ENCODE measurements around the gene ADAM12.

The ADAM12 gene

DNA sequence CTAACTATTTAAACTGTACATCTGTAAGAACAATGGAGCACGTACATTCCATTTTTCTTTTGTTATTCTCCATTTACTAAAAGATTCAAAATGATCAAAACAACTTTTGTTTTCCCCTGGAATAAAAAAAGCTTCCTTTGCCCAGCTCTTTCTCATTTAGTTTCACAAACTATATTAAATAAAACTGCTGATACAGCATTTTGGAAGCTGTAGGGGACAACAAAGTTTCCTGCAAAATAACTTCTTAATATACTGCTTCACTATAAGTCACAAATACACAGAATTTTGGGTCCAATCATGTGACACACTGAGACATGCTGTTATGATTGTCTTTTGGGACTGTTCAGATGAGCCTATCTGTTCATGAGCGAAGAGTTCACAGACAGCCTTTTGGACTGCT, 222.4 kb downstream of the ADAM12 start:
- no peak for DNase-seq

DNA sequence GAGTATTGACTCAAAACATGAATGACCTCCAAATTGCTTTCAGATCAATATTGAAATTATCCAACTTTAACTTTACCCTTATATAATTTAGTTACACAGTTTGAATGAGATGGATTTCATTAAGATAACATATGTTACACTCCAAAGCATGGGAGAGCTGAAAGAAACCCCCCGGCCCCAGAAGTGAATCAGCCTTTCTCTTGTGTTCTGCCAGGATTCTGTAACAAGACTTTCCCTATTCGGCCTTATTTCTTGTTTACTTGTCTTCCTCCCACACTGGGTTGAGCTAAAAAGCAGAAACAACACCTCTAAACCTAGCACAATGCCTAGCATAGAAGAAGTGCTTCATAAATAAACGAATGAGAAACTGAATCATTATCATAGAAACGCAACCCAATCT, 224.8 kb downstream of the ADAM12 start:
- no peak for DNase-seq

GRCh38 chr10:126161691-126162090, 226.6 kb downstream of the ADAM12 start:
- DNase-seq: no peak

GRCh38 chr10:126160971-126161630, 227.2 kb downstream of the ADAM12 start:
- DNase-seq: no peak

DNA sequence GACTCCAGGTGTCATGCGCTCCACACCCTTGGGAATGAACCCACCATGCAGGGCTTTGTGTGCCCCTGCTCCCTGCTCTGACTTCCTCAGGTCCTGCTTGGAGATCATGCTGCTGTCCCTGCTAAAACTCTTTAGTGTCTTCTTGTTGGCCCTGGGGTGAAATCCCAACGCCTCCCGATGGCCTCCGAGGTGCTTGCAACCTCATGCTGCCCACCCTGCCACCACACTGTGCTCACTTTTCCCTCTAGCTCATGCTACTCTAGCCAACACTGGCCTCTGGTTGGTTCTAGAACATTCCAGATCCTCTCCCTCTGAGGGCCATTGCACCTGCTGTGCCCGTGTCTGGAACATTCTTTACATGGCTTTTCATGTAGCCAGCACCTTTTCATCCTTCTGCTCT, 227.7 kb downstream of the ADAM12 start:
- DNase-seq: no peak

GRCh38 chr10:126158133-126158892, 230.0 kb downstream of the ADAM12 start:
- no peak for DNase-seq

DNA sequence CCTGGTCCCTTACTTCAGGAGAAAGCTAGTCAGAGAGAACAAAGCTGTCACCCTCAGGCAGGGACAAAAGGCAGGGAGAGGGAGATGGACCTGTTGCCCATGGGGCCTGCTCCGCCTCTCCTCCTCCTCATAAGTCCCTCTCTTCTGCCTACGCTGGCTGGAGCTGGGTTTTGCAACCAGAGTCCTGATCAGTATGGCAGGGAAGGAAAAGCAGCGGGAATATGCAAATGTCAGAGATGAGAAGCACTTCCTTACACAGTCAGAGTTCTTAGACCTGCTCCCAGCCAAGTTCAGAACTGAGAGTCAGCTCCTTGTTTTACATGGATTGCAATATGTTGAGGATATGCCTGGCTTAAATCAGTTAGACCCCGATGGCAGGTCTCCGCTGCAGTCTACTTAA, 231.1 kb downstream of the ADAM12 start:
- DNase-seq: no peak

DNA sequence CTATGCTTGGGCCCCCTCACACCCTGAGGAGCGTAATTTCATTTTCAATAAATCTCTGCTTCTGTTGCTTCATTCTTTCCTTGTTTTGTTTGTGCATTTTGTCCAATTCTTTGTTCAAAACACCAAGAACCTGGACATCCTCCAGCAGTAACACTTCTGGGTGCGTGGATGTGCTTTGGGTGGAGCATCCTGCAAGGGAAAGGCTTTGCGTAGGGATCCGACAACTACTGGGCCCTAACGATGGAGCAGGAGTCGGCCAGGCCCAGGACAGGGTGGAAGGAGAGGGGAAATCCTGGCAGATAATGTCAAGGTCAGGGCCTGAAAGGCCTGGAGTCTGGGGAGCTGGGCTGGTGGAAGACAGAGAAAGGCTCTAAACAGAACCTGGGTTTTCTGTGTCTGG, 231.8 kb downstream of the ADAM12 start:
- DNase-seq: no peak

DNA sequence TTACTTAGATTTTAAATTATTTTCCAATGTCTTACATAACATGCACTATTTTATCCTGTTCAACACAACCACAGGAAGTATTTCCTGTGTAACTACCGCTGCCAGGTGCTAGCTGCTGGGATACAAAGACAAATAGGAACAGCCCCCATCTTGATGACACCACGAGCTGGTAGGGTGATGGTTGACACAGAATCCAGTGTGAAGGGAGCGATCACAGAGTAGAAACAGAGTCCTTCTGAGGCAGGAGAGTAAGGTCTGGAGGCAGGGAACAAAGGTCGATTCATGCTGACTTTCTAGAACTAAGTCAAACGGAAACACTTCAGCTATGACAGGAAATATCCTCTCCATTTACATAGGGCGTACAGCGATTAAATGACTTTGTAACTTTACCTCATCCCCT, 232.3 kb downstream of the ADAM12 start:
- DNase-seq: no peak

GRCh38 chr10:126155528-126155927, 232.7 kb downstream of the ADAM12 start:
- no peak for DNase-seq

DNA sequence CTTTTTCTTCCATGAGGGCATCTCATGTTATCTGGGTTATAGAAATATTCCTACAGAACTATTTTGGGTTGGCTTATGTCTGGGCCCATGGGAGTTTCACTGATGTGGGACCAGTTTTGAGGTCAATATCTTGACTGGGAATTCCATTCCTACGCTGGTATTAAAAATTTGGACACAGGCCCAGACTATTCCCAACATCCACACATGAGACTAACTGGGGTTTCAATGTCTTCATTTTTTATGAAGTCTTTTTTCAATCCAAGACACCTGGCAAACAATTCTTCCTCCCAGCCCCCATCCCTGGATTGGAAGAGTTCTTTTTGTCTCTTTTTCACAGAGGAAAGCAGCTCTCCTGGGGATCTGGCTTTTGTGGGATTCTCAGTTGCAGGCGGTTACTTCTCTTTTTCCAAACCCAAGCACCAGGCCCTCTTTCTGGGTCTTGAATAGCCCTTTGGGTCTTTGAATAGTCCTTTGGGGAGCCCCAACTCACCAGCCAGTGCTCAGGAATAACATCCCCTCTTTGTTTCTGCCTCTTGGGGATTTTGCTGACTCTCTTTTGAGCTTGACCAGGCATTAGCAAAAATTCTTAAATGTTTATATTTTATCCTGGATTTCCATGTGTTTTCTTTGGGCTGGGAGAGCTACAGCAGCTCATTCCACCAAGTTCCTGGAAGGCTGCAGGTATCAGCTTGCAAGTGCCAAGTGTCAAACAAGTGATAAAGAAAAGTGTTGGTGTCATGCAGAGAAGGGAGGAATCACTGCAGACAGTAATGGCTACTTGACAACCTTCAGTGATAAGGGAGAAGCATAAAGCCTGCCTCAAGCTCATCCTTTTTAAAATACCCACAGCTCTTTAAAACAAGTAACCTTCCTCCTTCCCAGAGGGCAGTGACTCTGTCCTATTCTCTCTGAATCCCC, 234.3 kb downstream of the ADAM12 start:
- DNase-seq: no peak

DNA sequence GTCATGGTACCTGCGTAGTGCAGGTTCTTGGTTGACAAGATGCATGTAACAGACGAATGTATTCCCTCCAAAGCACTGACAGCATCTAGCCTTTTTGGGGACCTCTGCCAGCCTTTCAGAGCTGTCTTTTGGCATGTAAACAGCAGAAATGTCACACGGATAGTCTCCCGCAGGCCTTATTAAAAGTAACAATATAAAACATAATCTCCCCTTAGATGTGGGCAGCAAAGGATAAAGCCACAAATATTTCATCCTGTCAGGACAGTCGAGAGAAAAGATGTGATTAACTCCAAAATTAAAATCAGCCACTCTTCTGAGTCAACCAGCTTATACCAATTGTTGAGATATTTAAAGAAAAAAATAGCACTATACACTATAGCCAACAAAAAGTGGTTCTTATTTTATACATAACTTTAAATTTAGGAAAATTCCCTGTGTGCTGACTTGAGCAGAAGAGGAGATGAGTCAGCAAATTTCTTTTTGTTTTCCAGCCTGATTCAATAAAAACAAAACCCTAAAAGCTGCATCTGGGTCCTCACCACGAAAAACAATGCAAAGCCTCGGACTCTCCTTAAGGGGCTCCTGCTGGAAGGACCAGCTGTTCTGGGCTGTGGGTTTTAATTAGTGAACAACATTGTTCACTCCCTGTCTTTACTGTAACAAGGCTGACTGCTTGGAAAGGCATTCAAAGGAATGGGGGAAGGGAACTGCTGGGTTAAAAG, 240.2 kb downstream of the ADAM12 start:
- no peak for DNase-seq

DNA sequence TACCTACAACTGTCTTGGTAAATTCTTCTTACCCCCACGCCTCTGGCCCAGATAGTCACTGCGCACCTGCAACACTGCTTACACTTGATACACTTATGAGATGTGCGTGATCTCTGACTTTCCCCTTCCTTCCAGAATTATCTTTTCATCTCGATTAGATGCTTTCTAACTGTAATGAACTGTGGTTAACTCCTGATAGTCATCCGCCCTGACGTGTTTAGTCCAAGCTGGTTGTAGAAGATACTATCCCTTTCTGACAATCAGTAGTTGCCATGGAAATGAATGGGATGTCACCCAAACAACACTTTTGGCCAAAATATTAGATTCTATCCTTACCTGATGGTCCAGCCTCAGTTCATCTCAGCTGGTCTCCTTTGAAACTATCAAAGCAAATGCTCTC, 241.5 kb downstream of the ADAM12 start:
- no peak for DNase-seq

DNA sequence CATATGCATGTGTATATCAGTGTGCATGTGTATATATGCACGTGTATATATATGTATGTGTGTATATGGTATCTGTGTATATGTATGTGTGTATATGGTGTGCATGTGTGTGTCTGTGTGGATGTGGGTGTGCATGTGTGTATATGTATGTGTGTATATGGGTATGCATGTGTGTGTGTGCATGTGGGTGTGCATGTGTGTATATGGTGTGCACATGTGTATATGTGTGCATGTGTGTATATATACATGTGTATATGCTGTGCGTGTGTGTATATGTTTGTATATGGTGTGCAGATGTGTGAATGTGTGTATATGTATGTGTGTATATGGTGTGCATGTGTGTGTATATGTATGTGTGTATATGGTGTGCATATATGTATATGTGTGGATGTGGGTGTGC, 245.2 kb downstream of the ADAM12 start:
- no peak for DNase-seq

DNA sequence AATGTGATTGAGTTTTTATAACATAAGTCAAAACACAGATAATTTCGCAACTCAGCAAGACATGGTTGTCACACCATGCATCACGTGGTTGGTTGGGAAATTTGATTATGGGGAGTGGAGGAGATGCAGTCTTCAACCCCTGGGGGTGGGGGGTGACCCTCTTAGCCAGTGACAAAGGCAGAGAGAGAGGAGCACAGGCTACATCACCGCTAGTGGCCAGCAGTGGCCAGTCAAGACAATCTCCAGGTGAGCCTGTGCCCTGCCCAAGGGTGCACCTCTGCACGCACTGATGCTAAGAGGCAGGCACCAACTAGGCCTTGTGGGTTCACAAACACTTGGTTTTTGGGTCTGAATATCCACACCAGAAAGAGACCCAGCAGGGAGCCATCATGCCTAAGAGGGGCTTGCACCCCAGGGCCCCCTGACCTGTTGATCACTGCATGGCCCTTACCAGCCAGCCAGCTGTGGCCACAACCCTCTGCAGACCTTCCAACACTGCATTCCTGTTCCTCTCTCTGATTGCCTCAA, 247.5 kb downstream of the ADAM12 start:
- no peak for DNase-seq

- DNase-seq: no peak
Observed at GRCh38 chr10:126137562-126138221, 250.6 kb downstream of the ADAM12 start.

- no peak for DNase-seq
Observed at GRCh38 chr10:126135941-126136595, 252.2 kb downstream of the ADAM12 start.

DNA sequence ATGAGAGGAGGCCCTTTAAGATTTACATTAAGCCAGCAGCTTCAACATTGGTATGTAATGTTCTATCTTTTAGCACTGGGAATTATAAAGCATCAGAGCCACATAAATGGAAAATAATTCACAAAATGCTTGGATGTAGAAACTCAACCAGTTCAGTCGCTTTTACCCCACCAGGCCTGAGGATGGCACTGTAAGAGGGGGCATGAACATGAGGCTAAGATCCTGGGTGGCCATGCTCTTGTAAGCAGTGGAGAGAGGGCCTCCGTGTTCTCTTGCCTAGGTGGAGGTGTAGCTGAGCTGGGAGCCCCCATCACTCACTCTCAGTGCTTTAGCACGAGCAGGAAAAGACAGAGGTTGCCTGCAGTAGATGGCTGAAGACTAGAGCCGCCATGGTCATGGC, 253.1 kb downstream of the ADAM12 start:
- DNase-seq: no peak

- no peak for DNase-seq
Observed at GRCh38 chr10:126133906-126134656, 254.2 kb downstream of the ADAM12 start.

DNA sequence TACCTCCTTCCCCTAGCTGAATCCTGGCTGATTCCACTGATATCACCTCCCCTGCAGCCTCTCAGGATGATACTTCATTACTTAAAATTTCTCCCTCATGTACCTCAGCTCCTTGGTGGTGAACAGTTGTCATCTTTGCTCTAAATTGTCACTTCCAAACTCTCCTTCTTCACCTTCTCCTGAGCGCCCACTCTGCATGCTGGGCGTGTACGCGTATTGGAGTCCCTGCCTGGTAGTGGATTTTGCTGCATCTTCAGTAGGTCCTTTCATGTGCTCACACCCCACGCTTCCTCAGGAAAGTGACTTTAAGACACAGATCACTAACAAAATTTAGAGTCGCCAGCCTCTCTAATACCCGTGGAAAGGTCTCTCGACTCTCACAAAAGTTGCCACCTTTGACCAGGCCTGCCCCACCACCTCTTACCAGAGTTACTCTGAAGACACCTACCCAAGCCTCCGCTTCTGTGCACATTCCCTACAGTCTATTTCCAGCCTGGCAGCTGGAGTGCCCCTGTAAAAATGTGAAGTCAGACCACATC, 255.1 kb downstream of the ADAM12 start:
- no peak for DNase-seq

DNA sequence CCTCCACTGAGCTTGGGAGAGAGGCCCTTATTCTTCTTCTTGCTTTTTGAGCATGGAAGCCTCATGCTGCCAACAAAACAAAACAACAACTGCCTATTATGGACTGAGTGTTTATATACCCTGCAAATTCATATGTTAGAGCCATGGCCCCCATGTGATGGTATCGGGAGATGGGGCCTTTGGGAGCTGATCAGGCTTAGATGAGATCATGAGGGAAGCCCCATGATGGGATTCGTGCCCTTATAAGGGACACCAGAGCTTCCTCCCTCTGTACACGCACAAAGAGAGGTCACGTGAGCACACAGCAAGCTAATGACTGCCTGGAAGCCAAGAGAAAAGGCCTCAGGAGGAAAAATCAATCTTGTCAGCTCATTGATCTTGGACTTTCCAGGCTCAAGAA, 256.9 kb downstream of the ADAM12 start:
- DNase-seq: no peak
